ENCODE data around the gene RAB20. TPM values are rescaled to one million over a fixed set of nuclear protein-coding genes. Genes with fewer than 3 reads are reported as not detected.

RAB20 gene
- total RNA-seq, 1 experiment from 2014 or later, result 14.3 TPM

GRCh38 chr13:110555601-110556223, 5.8 kb downstream of the RAB20 start:
- DNase-seq (ENCODE audit: low spot score), result no peak
- H3K27me3 Mint-ChIP-seq (ENCODE audit: low read depth), result peaks cover 6% of the 10 kb centered on the region
- no peak overlapping the region for H3K4me3 Mint-ChIP-seq
- TF ChIP-seq GABPB1 (CRISPR knock-in tag; IDR thresholded peaks at IDR 0.05) (peak; percentile 71; the same call in 1 of the 2 replicates), NR3C1 (CRISPR knock-in tag; conservative IDR thresholded peaks at IDR 0.05; ENCODE audit: low read depth) (no peak), NFE2L1 (CRISPR knock-in tag; IDR thresholded peaks at IDR 0.05) (no peak)
- H3K27ac Mint-ChIP-seq, result peak overlapping the region; percentile 16
- H3K4me1 Mint-ChIP-seq, result peaks cover 27% of the 10 kb centered on the region
- POLR2A ChIA-PET, result no interaction called here
- H3K36me3 Mint-ChIP-seq, result peaks cover 17% of the 10 kb centered on the region
- CTCF ChIA-PET, result interaction anchor here (0.7 to 1.7 kb wide), 2 partner anchors 38 to 100 kb away, joined by 4 to 5 read pairs; no protein-coding TSS in a partner anchor
- no peak for ATAC-seq
- peaks cover 5% of the 10 kb centered on the region for H3K9me3 Mint-ChIP-seq

- ChIA-PET POLR2A (no interaction called here), CTCF (interaction anchor here (1.0 to 1.7 kb wide), 2 partner anchors 28 to 99 kb away, joined by 3 to 4 read pairs; no protein-coding TSS in a partner anchor)
- H3K36me3 Mint-ChIP-seq, result peaks cover 17% of the 10 kb centered on the region
- DNase-seq (ENCODE audit: low spot score) (no peak), ATAC-seq (no peak)
- H3K27ac Mint-ChIP-seq, result peak overlapping the region; percentile 16; the same call in 1 of the 2 replicates
- H3K4me3 Mint-ChIP-seq, result no peak overlapping the region
- peaks cover under 1% of the 10 kb centered on the region; the same call in 1 of the 2 replicates for H3K27me3 Mint-ChIP-seq (ENCODE audit: low read depth)
- TF ChIP-seq ZNF423 (CRISPR knock-in tag; IDR thresholded peaks at IDR 0.05) (no peak), MYBL2 (CRISPR knock-in tag; IDR thresholded peaks at IDR 0.05) (no peak), AFF4 (CRISPR knock-in tag; IDR thresholded peaks at IDR 0.05; ENCODE audit: borderline replicate concordance) (no peak), GABPB1 (CRISPR knock-in tag; IDR thresholded peaks at IDR 0.05) (no peak), STAT6 (CRISPR knock-in tag; conservative IDR thresholded peaks at IDR 0.05; ENCODE audit: low read depth) (no peak), ZNF263 (CRISPR knock-in tag; IDR thresholded peaks at IDR 0.05; ENCODE audit: low read depth) (no peak), FOXK1 (CRISPR knock-in tag; IDR thresholded peaks at IDR 0.05) (no peak), FOXJ3 (CRISPR knock-in tag; IDR thresholded peaks at IDR 0.05; ENCODE audit: borderline replicate concordance) (no peak), CREM (CRISPR knock-in tag; IDR thresholded peaks at IDR 0.05) (no peak), ZBTB21 (CRISPR knock-in tag; IDR thresholded peaks at IDR 0.05; ENCODE audit: borderline replicate concordance) (no peak), HMGA2 (CRISPR knock-in tag; IDR thresholded peaks at IDR 0.05) (no peak), ZBTB43 (CRISPR knock-in tag; IDR thresholded peaks at IDR 0.05) (no peak)
- H3K9me3 Mint-ChIP-seq, result peaks cover 5% of the 10 kb centered on the region
- H3K4me1 Mint-ChIP-seq, result peaks cover 20% of the 10 kb centered on the region
These were observed 6.6 kb downstream of the RAB20 start for GRCh38 chr13:110554946-110555345.
